GOT3 (cell line): ENCODE measurements around the gene HOXA11.

Experiments used
- DNase-seq: peaks from one replicate; lab custom pipeline; 2025; ENCODE audit warnings: mixed read lengths; lab: John Stamatoyannopoulos, UW

HOXA11 gene

GRCh38 chr7:27158436-27159265 is 26.4 kb downstream of the HOXA11 start:
- DNase-seq: no peak

GRCh38 chr7:27157702-27158431 is 27.2 kb downstream of the HOXA11 start:
- DNase-seq: no peak

- DNase-seq: no peak
Measured at GRCh38 chr7:27156916-27157701, 27.9 kb downstream of the HOXA11 start.

DNA sequence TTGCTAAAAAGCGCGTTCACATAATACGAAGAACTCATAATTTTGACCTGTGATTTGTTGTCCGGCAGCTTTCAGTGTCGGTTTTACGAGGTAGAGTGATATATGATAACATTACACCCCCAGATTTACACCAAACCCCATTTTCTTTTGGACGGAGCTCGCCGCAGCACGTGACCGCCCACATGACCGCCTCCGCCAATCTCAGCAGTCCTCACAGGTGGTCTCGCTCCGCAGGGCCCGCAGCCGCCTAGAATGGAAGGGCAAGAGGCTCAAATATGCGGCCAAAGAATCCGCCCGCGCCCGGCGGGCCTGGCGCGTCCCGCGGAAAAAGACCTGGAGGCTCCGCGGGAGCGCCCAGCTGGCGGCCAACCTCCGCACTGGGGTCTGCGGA is 28.5 kb downstream of the HOXA11 start, which contains the start of gene HOXA7:
Gene HOXA7, minus strand, starts transcription at position 168 of the 391 bp plus-strand sequence. Its CDS starts 130 bp downstream, at position 38.
- DNase-seq: no peak

DNA sequence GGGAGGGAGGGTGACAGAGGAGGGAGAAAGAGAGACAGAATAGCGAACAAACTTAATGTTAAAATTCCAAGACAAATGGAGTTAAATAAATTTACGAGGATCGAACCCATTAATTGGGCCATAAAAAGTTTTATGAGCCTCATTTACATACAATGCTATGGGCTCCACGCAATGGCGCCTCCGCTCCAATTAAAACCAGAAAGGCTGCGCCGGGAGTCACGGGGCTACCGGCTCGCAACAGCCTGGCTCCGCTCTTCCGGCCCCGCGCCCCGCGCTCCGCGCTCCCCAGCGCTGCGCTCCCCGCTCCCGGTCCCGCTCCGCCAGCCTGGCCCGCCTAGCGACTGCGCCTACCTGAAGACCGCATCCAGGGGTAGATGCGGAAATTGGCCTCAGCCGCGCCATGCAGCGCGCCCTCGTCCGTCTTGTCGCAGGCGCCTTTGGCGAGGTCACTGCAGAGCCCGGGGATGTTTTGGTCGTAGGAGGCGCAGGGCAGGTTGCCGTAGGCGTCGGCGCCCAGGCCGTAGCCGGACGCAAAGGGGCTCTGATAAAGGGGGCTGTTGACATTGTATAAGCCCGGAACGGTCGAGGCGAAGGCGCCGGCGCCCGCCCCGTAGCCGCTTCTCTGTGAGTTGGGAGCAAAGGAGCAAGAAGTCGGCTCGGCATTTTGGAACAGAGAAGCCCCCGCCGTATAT is 29.1 kb downstream of the HOXA11 start:
- no peak for DNase-seq

DNA sequence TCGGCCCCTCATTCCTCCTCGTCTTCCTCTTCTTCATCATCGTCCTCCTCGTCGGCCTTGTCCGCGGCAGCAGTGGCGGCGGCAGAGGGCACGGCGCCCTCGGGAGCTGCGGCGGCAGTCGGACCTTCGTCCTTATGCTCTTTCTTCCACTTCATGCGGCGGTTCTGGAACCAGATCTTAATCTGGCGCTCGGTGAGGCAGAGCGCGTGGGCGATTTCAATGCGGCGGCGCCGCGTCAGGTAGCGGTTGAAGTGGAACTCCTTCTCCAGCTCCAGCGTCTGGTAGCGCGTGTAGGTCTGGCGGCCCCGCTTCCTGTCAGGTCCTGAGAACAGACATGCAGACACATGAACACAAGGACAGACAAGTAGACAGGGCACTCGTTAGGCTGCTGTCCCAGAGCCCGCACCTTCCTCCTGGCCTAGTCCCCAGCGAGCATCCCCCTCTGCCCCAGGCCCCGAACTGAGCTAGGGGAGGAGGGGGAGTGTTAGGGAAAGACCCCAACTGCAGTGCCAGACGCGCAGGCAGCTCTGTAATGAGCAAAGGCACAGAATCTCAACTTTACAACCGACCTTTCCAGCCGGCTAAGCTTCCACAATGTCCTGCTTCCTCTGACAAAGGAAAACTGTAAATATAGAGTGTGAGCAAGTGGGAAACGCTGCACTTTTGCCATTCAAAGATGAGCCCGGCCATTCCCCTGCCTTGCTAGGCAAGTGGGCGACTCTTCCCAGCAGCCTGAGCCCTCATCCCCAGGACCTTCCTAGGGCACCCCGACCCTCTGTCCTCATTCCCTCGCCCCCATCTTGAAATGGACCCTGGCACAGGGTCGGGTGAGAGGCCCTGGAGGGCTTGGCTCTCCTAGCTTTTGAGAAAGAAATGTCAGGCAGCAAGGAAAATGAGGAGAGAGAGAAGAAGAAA is 29.9 kb downstream of the HOXA11 start:
- DNase-seq: no peak

GRCh38 chr7:27154369-27154768 is 30.7 kb downstream of the HOXA11 start:
- no peak for DNase-seq

GRCh38 chr7:27153526-27153925 is 31.5 kb downstream of the HOXA11 start:
- no peak for DNase-seq

DNA sequence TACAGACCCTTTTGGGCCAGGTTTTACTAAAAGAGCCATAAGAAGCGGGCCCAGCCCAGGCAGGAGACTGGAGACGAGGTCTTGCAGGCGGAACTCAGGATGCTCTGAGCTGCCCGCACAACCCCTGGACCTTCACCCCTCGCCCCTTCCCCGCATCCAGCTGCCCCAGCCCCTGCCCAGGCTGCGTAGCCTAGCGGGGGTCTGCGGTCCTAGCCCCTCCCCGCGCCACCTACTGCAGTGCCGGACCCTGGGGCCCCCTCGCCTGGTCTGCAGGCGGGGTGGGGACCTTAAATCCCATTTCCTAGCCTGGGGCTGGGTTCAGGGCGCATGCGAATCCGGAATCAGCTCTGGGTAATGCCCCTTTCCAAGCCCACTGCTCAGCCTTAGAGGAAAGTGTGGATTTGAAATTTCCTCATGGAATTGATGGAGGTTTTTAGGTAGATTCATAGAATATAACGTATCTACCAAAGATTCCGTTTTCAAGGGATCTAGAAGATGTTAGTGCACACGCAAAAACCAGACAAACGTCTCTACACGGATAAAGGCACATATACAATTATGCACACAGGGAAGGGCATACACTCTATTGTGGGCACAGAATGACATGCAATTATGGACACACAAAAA is 32.1 kb downstream of the HOXA11 start:
- DNase-seq: no peak

DNA sequence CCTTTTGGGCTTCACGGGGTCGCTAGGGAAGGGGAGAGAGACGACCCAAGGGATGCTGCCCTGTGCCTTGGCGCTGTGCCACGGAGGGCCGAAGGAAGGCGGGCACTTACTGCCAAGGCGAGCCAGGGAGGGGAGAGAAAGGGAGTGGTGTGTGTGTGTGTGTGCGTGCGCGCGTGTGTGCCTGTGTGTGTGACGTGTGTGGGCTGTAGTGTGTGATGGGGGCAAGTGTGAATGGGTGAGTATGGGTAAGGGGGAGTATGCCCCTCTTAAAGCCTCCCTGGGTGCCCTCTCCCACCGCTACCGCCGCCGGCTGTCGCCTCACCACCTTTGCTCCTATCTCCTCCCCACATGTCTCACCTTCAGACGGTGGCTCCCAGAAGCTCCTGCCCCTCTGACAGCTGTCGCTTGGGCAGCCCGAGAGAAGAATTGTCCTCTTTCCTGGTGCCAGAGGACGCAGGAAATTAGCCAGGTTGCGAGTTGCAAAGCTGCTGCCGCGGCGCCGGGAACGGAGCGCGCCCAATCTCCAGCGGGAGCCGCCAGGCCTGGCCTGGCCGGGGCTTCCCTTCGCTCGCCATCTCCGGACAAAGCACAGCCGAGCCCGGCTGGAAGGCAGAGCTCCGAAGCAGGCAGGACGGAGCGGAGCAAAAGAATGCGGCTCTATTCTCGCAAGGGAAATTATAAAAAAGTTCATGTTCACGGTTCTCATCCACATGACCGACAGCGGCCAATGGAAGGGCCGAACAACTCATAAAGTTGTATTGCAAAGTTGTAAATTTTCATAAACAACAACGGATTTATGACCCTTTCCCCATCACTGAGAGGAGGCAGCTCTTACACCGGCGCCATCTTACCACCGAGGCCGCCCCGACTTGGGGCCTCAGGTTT is 32.9 kb downstream of the HOXA11 start, which contains the start of gene HOXA3:
Gene HOXA3, minus strand, starts transcription at position 653 of the 885 bp plus-strand sequence. CDS start 41,943 bp downstream, outside the sequence.
- peak; percentile 66 for DNase-seq

GRCh38 chr7:27151341-27151930 is 33.6 kb downstream of the HOXA11 start:
- DNase-seq: no peak

GRCh38 chr7:27150568-27151340 is 34.3 kb downstream of the HOXA11 start:
- DNase-seq: peak; percentile 75

GRCh38 chr7:27149842-27150567 is 35.0 kb downstream of the HOXA11 start:
- DNase-seq: no peak

- no peak for DNase-seq
Measured at GRCh38 chr7:27148756-27149641, 36.0 kb downstream of the HOXA11 start.

- no peak for DNase-seq
Measured at GRCh38 chr7:27148031-27148755, 36.8 kb downstream of the HOXA11 start.
